H7 (cell line): ENCODE data around the gene NANP. TPM values are rescaled to one million over a fixed set of nuclear protein-coding genes. Genes with fewer than 3 reads are reported as not detected.
A peak's percentile ranks its signal among the peaks of the same experiment; 100 is the strongest.

Experiments
- DNase-seq: peaks from one replicate; pipeline ENCODE4 v3.0.0; 2012
- H3K27me3 ChIP-seq: 2 replicates; pipeline ENCODE4 v1.6.0; 2011; ENCODE audit warnings: mild to moderate bottlenecking, low read length; ENCODE audit not compliant: control insufficient read depth, insufficient read depth
- H3K36me3 ChIP-seq: replicated peaks from 2 replicates; pipeline ENCODE4 v1.5.1; 2011; ENCODE audit warnings: low read length; ENCODE audit not compliant: control insufficient read depth, insufficient read depth
- H3K4me3 ChIP-seq: 2 replicates; pipeline ENCODE4 v1.5.1; 2011; ENCODE audit warnings: low read depth, mild to moderate bottlenecking, control low read depth, low read length, moderate library complexity; ENCODE audit not compliant: insufficient read depth
- total RNA-seq: library from RNA; depleted of rRNA; stranded (reverse); fragments of >200 nt; shearing (Covaris generic); gene quantifications from 2 replicates; pipeline ENCODE4 v1.2.3, GENCODE V29; 2014; rRNA removed

NANP gene
- total RNA-seq, 1 experiment from 2014 or later: 7.0 TPM

GRCh38 chr20:25571240-25571639, 52.6 kb downstream of the NANP start:
- peak; percentile 13 for DNase-seq
- H3K36me3 ChIP-seq: no peaks in the 10 kb centered on the region
- H3K27me3 ChIP-seq: no peaks in the 10 kb centered on the region
- no peak overlapping the region for H3K4me3 ChIP-seq

- H3K4me3 ChIP-seq: no peak overlapping the region
- DNase-seq: no peak
- no peaks in the 10 kb centered on the region for H3K36me3 ChIP-seq
- no peaks in the 10 kb centered on the region for H3K27me3 ChIP-seq
These were observed 53.7 kb downstream of the NANP start for GRCh38 chr20:25570148-25570530.

- H3K4me3 ChIP-seq: no peak overlapping the region
- no peaks in the 10 kb centered on the region for H3K36me3 ChIP-seq
- no peak for DNase-seq
- no peaks in the 10 kb centered on the region for H3K27me3 ChIP-seq
These were observed 56.5 kb downstream of the NANP start for GRCh38 chr20:25567286-25567685.

GRCh38 chr20:25566821-25567220, 57.0 kb downstream of the NANP start:
- no peak overlapping the region for H3K4me3 ChIP-seq
- H3K36me3 ChIP-seq: no peaks in the 10 kb centered on the region
- no peaks in the 10 kb centered on the region for H3K27me3 ChIP-seq
- DNase-seq: no peak

GRCh38 chr20:25565578-25566157, 58.1 kb downstream of the NANP start:
- no peak overlapping the region for H3K4me3 ChIP-seq
- no peak for DNase-seq
- no peaks in the 10 kb centered on the region for H3K36me3 ChIP-seq
- no peaks in the 10 kb centered on the region for H3K27me3 ChIP-seq

- Histone ChIP-seq H3K36me3 (no peaks in the 10 kb centered on the region; the same call in 1 of the 2 replicates), H3K27me3 (no peaks in the 10 kb centered on the region), H3K4me3 (no peak overlapping the region)
- no peak for DNase-seq
These were observed 59.9 kb downstream of the NANP start for GRCh38 chr20:25563876-25564275.

- Histone ChIP-seq H3K36me3 (peaks cover 2% of the 10 kb centered on the region), H3K27me3 (no peaks in the 10 kb centered on the region), H3K4me3 (no peak overlapping the region)
- no peak for DNase-seq
These were observed 60.5 kb downstream of the NANP start for GRCh38 chr20:25563362-25563761.

Other genes with a start within 250 kb of the NANP start
- 36.4 and 37.2 TPM in 2 replicates for gene ABHD12, start 233.2 kb downstream of the NANP start, total RNA-seq
- 46.6 and 48.9 TPM in 2 replicates for gene GINS1, start 216.3 kb downstream of the NANP start, total RNA-seq
- 33.7 and 42.6 TPM in 2 replicates for gene NINL, start 38.5 kb downstream of the NANP start, total RNA-seq
- 5.7 and 7.1 TPM in 2 replicates for gene ZNF337, start 72.8 kb upstream of the NANP start, total RNA-seq